Bronchial epithelial cell (primary cell): ENCODE data around the gene TMCO6. TPM values are rescaled to one million over a fixed set of nuclear protein-coding genes. Genes with fewer than 3 reads are reported as not detected.
A peak's percentile ranks its signal among the peaks of the same experiment; 100 is the strongest.
"Not testable (repeated sequence)": the region's sequence is repeated elsewhere in the genome, so short reads cannot be mapped to it uniquely, and the experiment has no call there.

ENCODE experiments used
- DNase-seq: peaks from one replicate; pipeline ENCODE4 v3.0.0-alpha.2; 2010; ENCODE audit warnings: low read depth
- FAIRE-seq: peaks from 2 replicates; lab custom pipeline; 2011; peaks lifted over from hg19 to GRCh38; lab: Jason Lieb, UNC
- H3K27me3 ChIP-seq: 2 replicates; pipeline ENCODE4 v1.5.1; 2011; ENCODE audit warnings: low read length; ENCODE audit not compliant: control insufficient read depth, insufficient read depth
- H3K36me3 ChIP-seq: 2 replicates; pipeline ENCODE4 v1.5.1; 2011; ENCODE audit warnings: low read length; ENCODE audit not compliant: control insufficient read depth, insufficient read depth
- H3K4me3 ChIP-seq: 2 replicates; pipeline ENCODE4 v1.5.1; 2011; ENCODE audit warnings: mild to moderate bottlenecking, low read depth, low read length, control low read depth
- CTCF ChIP-seq: IDR thresholded peaks from 2 replicates; pipeline ENCODE4 v1.5.1; 2011; ENCODE audit warnings: mild to moderate bottlenecking, moderate library complexity, low read length, control low read depth, inconsistent platforms; ENCODE audit not compliant: insufficient read depth, severe bottlenecking
- total RNA-seq: library from RNA; depleted of rRNA; stranded (reverse); fragments of >200 nt; gene quantifications from 2 replicates; pipeline ENCODE4 v1.2.1, GENCODE V29; 2014

TMCO6 gene
- total RNA-seq, 1 donor from 2014 or later, result 18.2 TPM

GRCh38 chr5:140647042-140647419 lies 7.8 kb downstream of the TMCO6 start:
- no peaks in the 10 kb centered on the region for H3K27me3 ChIP-seq
- TF ChIP-seq CTCF, result no peak
- FAIRE-seq (no peak), DNase-seq (no peak)
- peak overlapping the region; percentile 80 for H3K4me3 ChIP-seq
- H3K36me3 ChIP-seq, result peaks cover 23% of the 10 kb centered on the region

- FAIRE-seq, result no peak
These were observed 19.6 kb downstream of the TMCO6 start for GRCh38 chr5:140658870-140659269.

GRCh38 chr5:140660371-140660770 lies 21.1 kb downstream of the TMCO6 start:
- H3K36me3 ChIP-seq, result peaks cover 31% of the 10 kb centered on the region
- not testable (repeated sequence) for FAIRE-seq, DNase-seq, H3K27me3 ChIP-seq, H3K4me3 ChIP-seq

More at GRCh38 chr5:140658870-140659269, 19.6 kb downstream of the TMCO6 start:
- DNase-seq, result no peak
- no peak for TF ChIP-seq CTCF
- Histone ChIP-seq H3K36me3 (peaks cover 33% of the 10 kb centered on the region), H3K27me3 (no peaks in the 10 kb centered on the region), H3K4me3 (no peak overlapping the region)

GRCh38 chr5:140664030-140664358 lies 24.7 kb downstream of the TMCO6 start:
- no peak for TF ChIP-seq CTCF
- FAIRE-seq, result no peak
- Histone ChIP-seq H3K27me3 (no peaks in the 10 kb centered on the region), H3K36me3 (peaks cover 28% of the 10 kb centered on the region), H3K4me3 (peak overlapping the region; percentile 95)
- no peak for DNase-seq

GRCh38 chr5:140664359-140665119 lies 25.3 kb downstream of the TMCO6 start, which contains the start of gene WDR55:
TSS of gene WDR55 (plus strand) at chr5:140664904. CDS start at chr5:140664913, 9 bp downstream.
- FAIRE-seq (no peak), DNase-seq (peak; percentile 88)
- H3K4me3 ChIP-seq, result peak within 1 kb of the TSS; percentile 95
- TF ChIP-seq CTCF, result no peak
- no peaks in the 10 kb centered on the region for H3K27me3 ChIP-seq
- H3K36me3 ChIP-seq, result peaks cover 28% of the 10 kb centered on the region

GRCh38 chr5:140671035-140671434 lies 31.8 kb downstream of the TMCO6 start:
- H3K4me3 ChIP-seq, FAIRE-seq, DNase-seq, H3K27me3 ChIP-seq: not testable (repeated sequence)
- peaks cover 26% of the 10 kb centered on the region for H3K36me3 ChIP-seq
